GM18858 (cell line): Measurements from ENCODE around the gene USP6NL.

Experiments used
- ATAC-seq: cut with Tn5 transposase; IDR thresholded peaks from one replicate; pipeline ENCODE4 v1.9.1; 2021; ENCODE audit not compliant: unreplicated experiment

Gene USP6NL

DNA sequence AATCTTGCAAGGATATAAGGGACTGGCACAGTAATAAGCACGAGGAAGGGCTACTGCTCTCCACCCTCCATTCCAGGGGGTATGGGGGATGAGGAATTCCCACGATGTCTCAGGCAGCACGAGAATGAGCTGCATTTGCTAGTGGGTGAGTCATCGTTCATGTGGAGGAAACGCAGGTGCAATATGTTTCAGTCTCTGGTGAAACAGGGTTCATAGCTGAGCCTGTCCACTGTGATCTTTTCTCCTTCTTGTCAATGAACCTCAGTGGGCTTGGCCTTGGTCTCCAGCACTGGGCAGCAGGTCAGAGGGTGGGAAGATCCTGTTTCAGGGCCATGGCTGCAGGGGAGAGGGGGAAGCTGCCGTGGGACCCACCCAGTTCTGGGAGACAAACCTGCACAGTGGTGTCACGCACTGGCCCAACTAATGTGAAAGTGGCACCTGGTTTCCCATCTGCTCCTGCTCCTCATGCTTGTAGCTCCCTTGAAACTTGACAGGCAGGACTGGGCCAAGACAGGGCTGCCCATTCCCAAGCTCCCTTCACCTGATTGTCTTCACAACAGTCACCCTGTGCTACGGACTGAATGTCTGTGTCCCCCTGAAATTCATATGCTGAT is 181.9 kb downstream of the USP6NL start:
- ATAC-seq, result no peak

DNA sequence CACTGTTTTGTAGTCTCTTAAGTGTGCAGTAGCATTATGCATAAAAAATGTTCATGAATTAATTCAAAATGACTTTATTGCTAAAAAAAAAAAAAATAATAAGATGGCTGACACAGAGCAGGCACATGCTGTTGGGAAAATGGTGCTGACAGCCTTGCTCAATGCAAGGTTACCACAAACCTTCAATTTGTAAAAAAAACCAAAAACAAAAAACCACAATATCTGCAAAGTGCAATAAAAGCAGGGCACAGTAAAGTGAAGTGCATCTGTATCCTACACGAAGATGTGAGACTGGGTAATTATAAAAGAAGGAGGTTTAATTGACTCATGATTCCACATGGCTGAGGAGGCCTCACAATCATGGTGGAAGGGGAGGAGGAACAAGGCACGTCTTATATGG is 185.8 kb downstream of the USP6NL start:
- no peak for ATAC-seq

DNA sequence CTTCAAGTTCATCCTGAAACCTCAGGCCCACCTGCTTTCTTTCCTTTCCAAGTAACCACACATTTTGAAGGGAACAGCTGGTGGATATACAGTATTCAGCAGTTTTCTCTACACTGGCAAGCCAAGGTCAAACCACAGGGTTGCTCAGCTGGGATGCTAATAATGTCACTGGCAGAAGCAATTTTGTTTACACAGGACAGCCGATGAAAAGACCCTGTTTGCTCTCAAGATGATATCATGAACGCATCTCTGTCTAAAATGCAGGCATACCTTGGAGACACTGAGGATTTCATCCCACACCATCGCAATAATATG is 186.2 kb downstream of the USP6NL start:
- no peak for ATAC-seq

DNA sequence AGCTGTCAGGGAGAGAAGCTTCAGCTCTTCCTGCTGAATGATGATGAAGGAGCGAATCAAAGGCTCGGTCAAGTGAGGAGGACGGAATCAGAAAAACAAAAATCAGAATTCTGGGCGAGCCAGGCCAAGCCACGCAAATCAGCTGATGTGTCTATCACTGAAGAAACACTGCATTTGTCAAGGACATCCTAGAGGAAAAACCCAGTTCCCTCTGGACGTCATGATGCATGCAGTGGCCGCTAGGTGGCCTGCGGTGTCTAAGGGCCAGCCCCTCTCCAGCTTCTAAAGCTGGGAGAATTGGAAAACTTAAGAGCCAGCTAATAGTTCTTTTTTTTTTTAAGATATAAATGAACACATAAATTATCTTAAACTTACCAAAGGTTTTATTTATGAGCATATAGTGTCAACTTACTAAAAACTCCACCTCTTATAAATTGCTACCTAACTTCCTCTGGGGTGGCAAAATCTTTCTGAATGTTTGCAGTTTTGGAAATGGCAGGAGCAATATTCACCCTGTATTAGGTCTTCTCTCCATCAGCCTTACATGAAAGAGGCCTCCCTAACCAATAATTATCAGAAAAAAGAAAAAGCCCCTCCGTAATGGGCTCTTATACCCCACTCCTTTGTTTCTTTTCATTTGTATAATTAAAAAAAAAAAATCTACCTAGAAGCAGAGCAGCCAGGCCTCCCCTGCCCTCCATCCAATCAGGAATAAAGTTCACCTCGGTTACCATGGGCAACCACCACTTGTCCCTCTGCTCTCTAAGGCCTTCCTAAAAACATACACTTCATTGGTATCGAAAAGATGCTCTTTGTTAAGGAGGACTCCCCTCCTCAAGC is 186.8 kb downstream of the USP6NL start:
- ATAC-seq, result no peak

DNA sequence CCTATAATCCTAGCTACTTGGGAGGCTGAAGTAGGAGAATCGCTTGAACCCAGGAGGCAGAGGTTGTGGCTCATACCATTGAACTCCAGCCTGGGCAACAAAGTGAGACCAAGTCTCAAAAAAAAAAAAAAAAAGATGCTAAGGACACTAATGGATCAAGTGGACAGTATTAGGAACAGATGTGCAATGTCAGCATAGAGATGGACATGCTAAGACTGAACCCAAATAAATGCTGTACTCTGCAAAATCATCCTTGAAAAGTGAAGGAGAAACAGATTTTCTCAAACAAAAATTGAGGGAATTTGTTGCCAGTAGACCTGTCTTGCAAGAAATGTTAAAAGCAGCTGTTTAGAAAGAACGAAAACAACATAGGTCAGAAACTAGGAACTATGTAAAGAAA is 194.5 kb downstream of the USP6NL start:
- ATAC-seq, result no peak

DNA sequence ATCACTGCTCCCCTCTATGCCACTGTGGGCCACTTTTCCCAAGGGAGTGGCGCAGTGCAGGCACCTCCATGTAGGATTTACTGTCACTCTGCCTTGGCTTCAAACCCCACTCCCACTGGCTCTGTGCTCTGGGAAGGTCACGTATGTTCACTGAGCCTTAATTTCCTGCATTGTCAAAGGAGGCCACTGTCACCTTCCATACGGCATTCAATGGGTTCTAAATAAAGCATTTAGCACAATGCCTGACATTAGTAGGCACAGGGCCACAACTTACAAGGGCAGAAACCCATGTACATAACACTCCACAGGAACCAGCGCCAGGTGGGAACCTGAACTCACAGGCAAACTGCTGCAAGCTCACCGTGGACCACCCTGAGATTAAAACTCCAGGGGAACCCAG is 196.4 kb downstream of the USP6NL start:
- ATAC-seq, result no peak

DNA sequence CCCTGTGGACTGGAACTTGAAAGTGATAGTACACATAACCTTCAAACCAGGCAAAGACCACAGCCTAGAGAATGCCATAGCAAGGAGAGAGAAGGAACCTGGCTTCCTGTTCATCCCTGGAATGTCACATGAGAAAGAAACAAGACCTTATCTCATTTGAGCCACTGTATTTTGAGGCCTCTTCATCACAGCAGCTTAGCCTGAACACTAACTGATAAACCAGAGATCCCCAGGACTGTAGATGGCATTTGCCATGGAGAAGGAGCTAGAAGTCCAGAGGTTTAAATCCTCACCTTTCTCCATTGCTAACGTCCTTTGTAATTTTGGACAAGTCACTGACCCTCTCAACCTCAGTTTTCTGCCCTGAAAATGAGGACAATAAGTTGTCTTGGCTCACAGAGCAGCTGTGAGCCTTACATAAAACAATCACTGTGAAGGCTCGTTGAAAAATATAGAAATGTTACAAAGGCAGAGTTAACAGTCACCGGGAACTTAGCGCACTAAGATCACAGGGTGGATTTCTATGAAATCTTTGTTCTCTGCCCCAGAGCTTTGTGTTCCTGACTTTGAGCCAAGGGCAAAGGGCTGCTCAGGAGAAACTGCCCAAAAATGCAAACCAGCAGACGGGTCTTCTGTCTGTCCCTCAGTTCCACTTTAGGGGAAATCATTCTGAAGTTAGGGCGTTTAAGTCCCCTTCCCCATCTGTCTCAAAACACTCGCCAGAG is 197.0 kb downstream of the USP6NL start:
- no peak for ATAC-seq

DNA sequence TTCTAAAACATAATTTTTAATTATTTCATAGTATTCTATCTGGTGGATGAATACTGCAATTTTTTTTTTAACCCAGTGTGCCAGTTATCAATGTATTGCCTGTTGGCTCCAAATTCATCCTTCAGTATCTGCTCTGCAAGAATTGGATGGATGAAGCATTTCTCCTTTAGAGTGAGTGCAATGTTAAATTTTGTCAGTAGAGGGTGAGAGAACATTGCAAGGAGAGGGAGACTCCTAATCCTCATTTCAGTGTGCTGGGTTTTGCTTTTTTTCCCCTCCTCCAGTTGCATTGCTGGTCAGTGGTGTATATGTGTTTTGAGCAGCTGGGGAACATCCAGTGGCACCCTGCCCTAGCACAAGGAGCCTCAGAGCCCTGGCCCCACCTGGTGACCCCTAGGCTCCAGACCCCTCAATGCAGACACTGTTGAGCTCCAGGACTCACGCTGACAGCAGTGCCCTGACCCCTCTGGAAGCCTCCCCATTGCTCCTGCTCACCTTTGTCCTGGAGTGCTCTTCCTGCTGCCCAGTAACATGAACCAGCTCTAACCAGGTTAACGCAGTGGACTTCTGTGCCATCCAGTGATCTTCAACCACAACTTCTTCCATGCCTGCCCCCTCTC is 199.4 kb downstream of the USP6NL start:
- ATAC-seq, result no peak

DNA sequence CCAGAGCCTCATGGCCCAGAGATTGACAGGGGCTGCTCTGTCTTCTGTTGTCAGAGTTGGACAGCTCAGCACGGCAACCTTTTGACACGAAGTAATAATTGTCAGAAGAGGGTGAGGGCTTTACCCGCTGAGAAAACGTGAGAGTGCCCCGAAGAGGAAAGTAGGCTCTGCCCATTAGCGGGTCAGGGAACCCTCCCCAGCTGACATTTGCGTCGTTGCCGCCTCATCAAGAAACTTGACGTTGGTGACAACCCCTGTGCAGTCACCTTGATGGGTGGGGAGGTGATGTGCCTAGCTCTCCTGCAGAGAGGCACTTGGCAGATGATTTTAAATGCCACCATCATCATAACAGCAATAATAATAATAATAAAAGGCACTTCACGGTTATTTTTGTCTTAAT is 202.1 kb downstream of the USP6NL start:
- no peak for ATAC-seq

DNA sequence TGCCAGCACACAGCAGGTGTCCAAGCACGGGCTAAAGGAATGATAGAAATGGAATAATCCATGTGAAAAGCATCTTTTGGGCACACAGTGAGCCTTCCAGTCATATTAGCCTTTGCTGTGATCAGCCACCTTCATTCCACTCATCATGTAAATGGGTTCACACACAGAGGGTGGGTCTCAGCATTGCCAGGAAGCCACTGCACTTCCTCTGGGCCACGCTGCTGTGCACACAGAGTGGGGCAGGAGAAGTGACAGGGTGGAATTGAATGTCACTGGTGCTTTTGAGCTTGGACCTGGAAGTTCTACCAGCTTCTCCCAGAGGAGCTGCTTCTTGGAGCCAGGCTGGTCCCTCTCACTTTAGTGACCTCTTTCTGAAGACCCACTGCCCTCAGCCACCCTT is 203.5 kb downstream of the USP6NL start:
- no peak for ATAC-seq

DNA sequence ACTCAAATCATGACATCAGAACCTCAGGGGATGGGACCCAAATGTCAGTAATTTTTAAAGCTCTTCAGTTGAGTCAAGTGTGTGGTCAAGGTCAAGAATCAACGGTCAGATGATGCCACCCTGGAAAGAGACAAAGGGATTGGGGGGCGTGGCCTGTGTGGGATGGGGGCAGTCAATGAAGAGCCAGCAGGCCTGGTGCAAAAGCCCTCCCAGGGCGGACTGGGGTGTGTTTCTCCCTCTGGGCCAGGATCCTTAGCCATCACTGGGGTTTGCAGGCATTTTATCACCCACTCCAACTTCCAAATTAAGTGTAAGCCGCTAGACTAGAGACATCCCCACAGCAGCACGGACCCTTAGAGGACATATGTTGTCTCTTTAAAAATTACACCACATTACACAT is 204.7 kb downstream of the USP6NL start:
- no peak for ATAC-seq

DNA sequence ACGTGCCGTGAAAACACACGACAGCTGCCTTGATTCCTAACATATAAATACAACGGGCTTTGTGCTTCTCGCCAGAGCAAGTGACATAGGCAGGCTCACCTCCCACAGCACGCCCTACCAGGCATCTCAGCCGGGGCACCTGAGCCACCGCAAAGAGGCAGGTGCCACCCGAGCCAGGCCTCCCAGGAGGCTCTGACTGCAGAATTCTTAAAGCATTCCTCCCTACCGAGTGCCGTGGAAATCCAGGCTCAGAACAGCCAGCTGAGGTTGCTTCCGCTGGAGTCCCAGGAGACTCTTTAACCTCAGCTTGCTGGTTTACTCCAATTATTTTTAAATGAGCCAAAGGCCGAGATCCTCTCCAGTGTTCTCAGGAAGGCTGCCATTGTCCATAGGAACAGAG is 206.5 kb downstream of the USP6NL start:
- ATAC-seq, result no peak
